Measurements from ENCODE around the gene CDX1.

The CDX1 gene

GRCh38 chr5:150144246-150144801, 22.3 kb upstream of the CDX1 start:
- in situ Hi-C loops (cut with MboI; ENCODE audit: low sequenced_read_pairs, unreplicated experiment), result no loop called here
- TF ChIP-seq CTCF (IDR thresholded peaks at IDR 0.05; ENCODE audit: borderline replicate concordance, control extremely low read depth, extremely low read depth, insufficient read depth, missing control alignments), result no peak
- DNase-seq (ENCODE audit: low spot score), result no peak

- DNase-seq (ENCODE audit: low spot score), result no peak
- in situ Hi-C loops (cut with MboI; ENCODE audit: low sequenced_read_pairs, unreplicated experiment), result no loop called here
- no peak for TF ChIP-seq CTCF (IDR thresholded peaks at IDR 0.05; ENCODE audit: borderline replicate concordance, control extremely low read depth, extremely low read depth, insufficient read depth, missing control alignments)
These were observed 21.7 kb upstream of the CDX1 start for GRCh38 chr5:150144879-150145278.

- in situ Hi-C loops (cut with MboI; ENCODE audit: low sequenced_read_pairs, unreplicated experiment), result no loop called here
- no peak for TF ChIP-seq CTCF (IDR thresholded peaks at IDR 0.05; ENCODE audit: borderline replicate concordance, control extremely low read depth, extremely low read depth, insufficient read depth, missing control alignments)
- no peak for DNase-seq (ENCODE audit: low spot score)
These were observed 20.3 kb upstream of the CDX1 start for GRCh38 chr5:150146235-150146634.

GRCh38 chr5:150146862-150147601, 19.5 kb upstream of the CDX1 start:
- TF ChIP-seq CTCF (IDR thresholded peaks at IDR 0.05; ENCODE audit: borderline replicate concordance, control extremely low read depth, extremely low read depth, insufficient read depth, missing control alignments), result no peak
- in situ Hi-C loops (cut with MboI; ENCODE audit: low sequenced_read_pairs, unreplicated experiment), result no loop called here
- DNase-seq (ENCODE audit: low spot score), result no peak

- DNase-seq (ENCODE audit: low spot score), result no peak
- no peak for TF ChIP-seq CTCF (IDR thresholded peaks at IDR 0.05; ENCODE audit: borderline replicate concordance, control extremely low read depth, extremely low read depth, insufficient read depth, missing control alignments)
- in situ Hi-C loops (cut with MboI; ENCODE audit: low sequenced_read_pairs, unreplicated experiment), result no loop called here
These were observed 18.9 kb upstream of the CDX1 start for GRCh38 chr5:150147670-150148069.

- no peak for TF ChIP-seq CTCF (IDR thresholded peaks at IDR 0.05; ENCODE audit: borderline replicate concordance, control extremely low read depth, extremely low read depth, insufficient read depth, missing control alignments)
- DNase-seq (ENCODE audit: low spot score), result no peak
- in situ Hi-C loops (cut with MboI; ENCODE audit: low sequenced_read_pairs, unreplicated experiment), result no loop called here
These were observed 18.3 kb upstream of the CDX1 start for GRCh38 chr5:150148117-150148927.
